ENCODE results near the gene LY6G6D.

LY6G6D gene

GRCh38 chr6:31715022-31715958 is at the start of gene LY6G6D:
TSS of gene LY6G6D (plus strand) at chr6:31715348. CDS start at chr6:31715356, 8 bp downstream.
- DNase-seq, result no peak

GRCh38 chr6:31665501-31666336 is 49.4 kb upstream of the LY6G6D start, which contains the start of gene CSNK2B:
TSS of gene CSNK2B (plus strand) at chr6:31666080. CDS start at chr6:31666832, 752 bp downstream.
- peak; percentile 96 for DNase-seq

- DNase-seq, result no peak
Measured at GRCh38 chr6:31666337-31666965, 48.7 kb upstream of the LY6G6D start.

GRCh38 chr6:31669676-31670075 is 45.5 kb upstream of the LY6G6D start, which contains the start of gene LY6G5B:
TSS of gene LY6G5B (plus strand) at chr6:31669976. CDS start at chr6:31670951, 975 bp downstream.
- no peak for DNase-seq

GRCh38 chr6:31676322-31676903 is 38.7 kb upstream of the LY6G6D start:
- DNase-seq, result no peak

GRCh38 chr6:31676904-31677303 is 38.2 kb upstream of the LY6G6D start:
- no peak for DNase-seq

- no peak for DNase-seq
Measured at GRCh38 chr6:31677955-31678354, 37.2 kb upstream of the LY6G6D start.

GRCh38 chr6:31680226-31681134 is 34.7 kb upstream of the LY6G6D start, which contains the start of gene LY6G5C:
TSS of gene LY6G5C (minus strand) at chr6:31681067. CDS start at chr6:31680373, 694 bp downstream.
- peak; percentile 65 for DNase-seq

GRCh38 chr6:31681135-31681671 is 33.9 kb upstream of the LY6G6D start:
- peak; percentile 56 for DNase-seq

- no peak for DNase-seq
Measured at GRCh38 chr6:31683591-31683990, 31.6 kb upstream of the LY6G6D start.

GRCh38 chr6:31686483-31686882 is 28.7 kb upstream of the LY6G6D start:
- DNase-seq, result no peak

- DNase-seq, result no peak
Measured at GRCh38 chr6:31687321-31687720, 27.8 kb upstream of the LY6G6D start.

- DNase-seq, result no peak
Measured at GRCh38 chr6:31687860-31688693, 27.1 kb upstream of the LY6G6D start.

- peak; percentile 35 for DNase-seq
Measured at GRCh38 chr6:31689249-31690110, 25.7 kb upstream of the LY6G6D start.

- DNase-seq, result no peak
Measured at GRCh38 chr6:31690231-31691077, 24.7 kb upstream of the LY6G6D start.

- no peak for DNase-seq
Measured at GRCh38 chr6:31691078-31691463, 24.1 kb upstream of the LY6G6D start.

GRCh38 chr6:31691564-31692108 is 23.5 kb upstream of the LY6G6D start:
- no peak for DNase-seq

- no peak for DNase-seq
Measured at GRCh38 chr6:31692353-31692752, 22.8 kb upstream of the LY6G6D start.
